GM19468 (cell line): ENCODE data around the gene COBLL1.

Source experiments
- ATAC-seq: cut with Tn5 transposase; IDR thresholded peaks from one replicate; pipeline ENCODE4 v1.9.1; 2021; ENCODE audit warnings: mild to moderate bottlenecking, moderate library complexity, moderate number of reproducible peaks; ENCODE audit not compliant: unreplicated experiment; ENCODE audit errors: extremely low read depth

COBLL1 gene

GRCh38 chr2:164792316-164793170 is 49.1 kb downstream of the COBLL1 start:
- no peak for ATAC-seq

- no peak for ATAC-seq
Measured at GRCh38 chr2:164789968-164790367, 51.7 kb downstream of the COBLL1 start.

DNA sequence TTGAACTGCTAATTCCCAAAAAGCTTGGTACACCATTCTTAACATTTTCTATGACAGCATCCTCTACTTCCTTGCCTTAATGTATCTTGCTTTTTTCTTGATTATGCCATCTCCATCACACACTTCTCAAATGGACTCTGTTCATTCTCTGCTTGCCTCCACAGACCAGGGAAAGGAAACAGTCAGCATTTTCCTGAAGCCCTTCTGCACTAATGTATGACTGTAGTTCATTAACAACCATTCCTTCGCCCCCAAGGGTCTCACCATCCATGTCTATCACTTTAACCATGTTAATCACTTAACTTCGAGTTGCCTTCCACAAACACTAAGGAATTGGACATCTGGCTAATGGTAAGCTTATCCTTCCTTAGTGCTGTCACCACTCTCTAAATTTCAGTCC is 54.8 kb downstream of the COBLL1 start:
- ATAC-seq: no peak

GRCh38 chr2:164785457-164785856 is 56.2 kb downstream of the COBLL1 start:
- no peak for ATAC-seq

DNA sequence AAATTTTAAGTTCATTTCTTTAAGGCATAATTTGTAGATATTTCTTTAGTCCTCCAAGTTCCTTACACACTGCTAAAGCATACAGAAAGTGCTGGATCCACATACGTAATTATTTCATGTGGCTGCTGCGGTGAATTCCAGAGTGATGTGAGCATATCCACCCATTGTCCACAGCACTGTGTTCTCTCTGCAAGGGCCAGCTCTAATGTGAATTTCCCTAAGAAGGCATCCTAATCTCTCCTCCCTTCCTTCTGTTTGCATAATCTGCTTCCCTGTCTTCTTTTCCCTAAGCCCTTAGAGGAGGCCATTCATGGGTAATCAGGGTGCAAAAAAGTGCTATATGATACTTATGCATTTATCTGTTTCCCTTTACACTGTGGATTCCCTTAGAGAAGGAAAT is 57.2 kb downstream of the COBLL1 start:
- ATAC-seq: no peak

DNA sequence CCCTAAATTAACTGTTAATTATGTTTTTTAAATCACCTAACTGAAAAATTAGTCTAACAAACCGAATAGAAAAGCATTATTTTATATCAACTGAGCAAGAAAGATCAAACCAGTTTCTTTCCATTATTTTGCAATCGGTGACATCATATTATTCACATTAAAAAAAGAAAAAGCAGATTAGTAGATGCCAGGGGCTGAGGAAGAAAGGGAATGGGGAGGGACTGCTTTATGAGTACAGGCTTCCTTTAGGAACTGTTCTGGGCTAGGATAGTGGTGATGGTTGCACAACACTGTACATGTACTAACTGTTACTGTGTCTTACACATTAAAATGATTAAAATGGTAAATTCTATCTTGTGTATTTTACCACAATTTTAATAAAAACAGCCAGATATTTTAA is 59.3 kb downstream of the COBLL1 start:
- no peak for ATAC-seq

DNA sequence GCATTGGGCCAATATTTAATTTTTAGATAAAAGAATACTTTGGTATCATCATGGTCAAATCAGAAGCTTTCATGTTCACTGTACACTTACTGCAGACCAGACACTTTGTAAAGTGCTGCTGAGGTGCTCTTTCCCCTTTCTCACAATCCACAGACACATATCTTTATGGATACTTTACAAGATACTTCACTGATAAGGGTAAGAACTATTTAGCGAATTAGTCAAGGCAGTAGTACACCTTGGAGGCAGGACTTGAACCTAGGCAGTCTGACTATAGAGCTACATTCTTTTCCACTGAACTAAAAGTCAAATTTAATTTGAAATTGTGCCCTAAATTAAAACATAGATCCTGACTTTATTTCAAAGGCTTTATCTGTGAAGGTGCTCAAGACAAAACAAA is 60.2 kb downstream of the COBLL1 start:
- no peak for ATAC-seq

- ATAC-seq: no peak
Measured at GRCh38 chr2:164780611-164781178, 60.9 kb downstream of the COBLL1 start.

DNA sequence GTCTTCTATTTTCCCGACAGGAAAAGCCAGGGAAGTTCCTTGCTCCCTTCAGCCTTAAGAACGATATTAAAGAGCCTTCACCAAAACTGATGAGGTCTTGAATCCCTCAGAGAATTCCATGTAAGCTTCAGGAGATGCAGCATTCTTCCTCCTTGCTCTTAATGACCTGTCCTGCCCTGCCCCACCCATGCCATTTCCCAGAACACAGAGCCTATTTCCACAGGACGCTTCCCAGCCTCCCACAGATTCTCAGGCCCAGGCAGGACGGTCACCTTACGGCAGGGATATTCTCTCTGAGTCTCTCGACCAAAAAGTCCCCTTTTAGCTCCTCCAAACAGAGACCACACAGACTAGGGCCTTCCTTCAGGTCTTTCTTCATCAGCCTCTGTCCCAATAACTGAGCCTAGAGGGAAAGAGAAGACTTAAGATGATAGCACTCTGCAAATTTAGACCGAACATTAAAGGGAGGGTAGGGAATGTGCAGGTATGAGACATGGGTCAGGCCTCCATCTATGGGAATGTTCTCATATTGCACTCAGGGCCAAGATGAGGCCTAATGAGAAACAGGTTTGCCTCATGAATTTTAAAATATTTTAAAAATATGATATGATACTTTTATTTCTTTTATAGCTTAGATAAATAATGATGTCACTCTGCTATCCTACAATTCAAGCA is 62.1 kb downstream of the COBLL1 start:
- ATAC-seq: no peak

- ATAC-seq: no peak
Measured at GRCh38 chr2:164778723-164779122, 62.9 kb downstream of the COBLL1 start.

DNA sequence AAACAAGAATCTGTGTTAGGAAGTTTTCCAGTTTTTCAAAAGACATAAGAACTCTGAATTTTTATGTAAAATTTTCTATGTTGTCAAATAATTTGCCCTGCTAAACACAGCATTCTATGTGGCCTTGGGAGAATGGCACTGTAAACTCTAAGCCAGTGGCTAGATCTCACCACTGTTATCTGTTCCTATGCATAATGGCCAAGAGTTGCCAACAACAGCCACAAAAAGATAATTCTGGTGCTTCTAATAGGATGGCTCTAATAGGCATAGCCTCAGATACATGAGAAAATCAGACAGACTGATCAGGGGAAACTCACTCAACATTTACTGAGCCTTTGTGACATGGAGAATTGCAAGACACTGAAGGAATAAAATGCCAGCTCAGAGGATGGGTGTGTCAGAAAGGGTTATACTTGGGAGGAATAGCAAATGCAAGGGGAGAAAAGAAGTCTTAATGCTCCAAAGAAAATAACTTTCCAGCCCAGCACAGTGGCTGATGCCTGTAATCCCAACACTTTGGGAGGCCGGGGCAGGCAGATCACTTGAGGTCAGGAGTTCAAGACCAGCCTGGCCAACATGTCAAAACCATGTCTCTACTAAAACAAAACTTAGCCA is 63.7 kb downstream of the COBLL1 start:
- ATAC-seq: no peak

DNA sequence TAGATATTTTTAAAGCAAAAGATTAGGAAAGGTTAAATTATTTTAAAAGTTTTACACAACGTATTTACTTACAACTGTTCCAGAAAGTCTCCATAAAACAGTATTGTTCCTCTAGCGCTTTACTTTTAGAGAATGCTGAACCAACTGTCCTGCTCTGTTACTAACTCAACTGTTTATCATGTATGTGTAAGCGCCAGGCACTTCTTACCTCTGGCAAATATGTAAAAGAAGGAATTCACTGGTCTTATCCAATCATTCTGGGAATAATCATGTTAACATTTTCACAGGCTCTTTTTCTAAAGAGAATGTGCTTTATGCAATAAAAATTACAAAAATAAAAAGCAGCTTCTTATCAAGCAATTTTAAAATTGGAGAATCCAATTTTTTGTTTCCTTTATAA is 68.0 kb downstream of the COBLL1 start:
- no peak for ATAC-seq

GRCh38 chr2:164773091-164773490 is 68.5 kb downstream of the COBLL1 start:
- no peak for ATAC-seq

DNA sequence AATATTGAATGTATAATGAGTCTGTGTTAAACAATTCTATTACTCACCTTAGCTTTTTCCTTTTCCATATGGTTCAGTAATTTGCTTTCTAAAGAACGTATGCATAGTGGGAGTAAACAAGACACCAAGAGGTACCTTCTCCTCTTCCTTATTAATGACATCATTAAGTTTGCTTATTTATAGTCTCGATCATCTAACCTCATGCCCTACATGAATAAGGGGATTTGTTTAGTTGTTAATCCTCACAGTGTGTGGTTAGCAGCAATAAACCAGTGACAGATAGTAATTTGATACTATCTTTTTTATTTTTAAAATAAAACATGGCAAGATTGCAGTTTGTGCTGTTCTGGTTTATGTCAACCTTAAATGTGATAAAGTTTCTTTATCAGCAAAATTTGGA is 69.7 kb downstream of the COBLL1 start:
- no peak for ATAC-seq

GRCh38 chr2:164770421-164770916 is 71.2 kb downstream of the COBLL1 start:
- ATAC-seq: no peak

DNA sequence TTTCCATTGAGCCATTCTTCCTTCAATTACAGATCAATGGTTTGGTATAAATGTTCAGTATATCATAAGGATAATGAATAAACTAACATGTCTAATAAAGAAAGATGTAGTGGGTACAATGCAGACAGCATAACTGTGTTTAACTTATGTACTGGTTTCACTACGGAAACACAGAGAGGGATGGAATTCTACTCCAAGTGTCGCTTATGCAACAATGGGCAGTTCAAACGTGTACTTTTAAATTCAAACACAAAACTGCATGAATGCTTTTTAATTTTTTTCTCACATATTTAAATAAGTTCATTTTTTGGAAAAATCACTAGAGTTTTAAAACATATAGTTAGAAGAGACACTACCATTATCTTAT is 74.7 kb downstream of the COBLL1 start:
- ATAC-seq: no peak

GRCh38 chr2:164766216-164766953 is 75.2 kb downstream of the COBLL1 start:
- ATAC-seq: no peak

DNA sequence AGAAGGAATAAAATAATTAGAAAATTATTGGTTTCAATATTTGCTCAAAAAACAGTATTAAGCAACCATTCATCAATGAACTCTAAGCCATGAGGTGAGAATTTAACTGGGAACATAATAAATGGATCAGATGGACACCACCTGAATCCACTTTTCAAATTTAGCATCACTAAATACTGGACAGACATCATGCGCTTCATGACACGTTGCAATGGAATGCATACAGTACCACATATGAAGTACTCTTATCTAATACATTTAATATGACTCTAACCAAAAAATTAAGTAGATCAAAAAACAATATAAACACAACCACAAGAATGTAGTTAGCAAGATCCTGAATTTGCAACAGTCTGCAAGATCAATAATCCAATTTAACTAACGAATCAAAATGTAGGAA is 76.6 kb downstream of the COBLL1 start:
- no peak for ATAC-seq

DNA sequence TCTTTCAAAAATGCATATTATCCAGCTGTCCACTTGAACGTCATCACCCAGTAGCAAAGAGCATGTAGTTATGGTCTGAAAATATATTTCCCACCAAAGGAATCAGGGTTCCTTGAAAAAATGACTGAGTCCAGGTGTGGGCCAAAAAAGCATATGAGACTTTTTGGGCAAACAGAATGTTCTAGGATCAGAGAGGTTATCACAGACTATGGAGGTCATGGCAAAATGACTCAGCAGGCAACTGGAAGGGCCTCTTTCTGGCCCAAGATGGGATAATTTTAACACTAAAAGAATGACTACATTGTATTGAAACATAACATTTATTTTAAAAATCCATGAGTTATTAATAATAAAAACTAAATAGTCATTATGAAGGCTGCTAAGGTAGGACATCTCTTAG is 77.1 kb downstream of the COBLL1 start:
- no peak for ATAC-seq

- no peak for ATAC-seq
Measured at GRCh38 chr2:164763431-164763830, 78.2 kb downstream of the COBLL1 start.
